K562 (cell line): Measurements from ENCODE around the gene DHRS12. TPM values are rescaled to one million over a fixed set of nuclear protein-coding genes. Genes with fewer than 3 reads are reported as not detected.

Experiments
- BCOR ChIP-seq: fragments of 450-650 bp; IDR thresholded peaks from 2 replicates; pipeline ENCODE4 v1.6.1; 2016
- CBX3 ChIP-seq, 2 experiments: IDR thresholded peaks; 1 replicate in 1 of 2; 2 replicates in 1 of 2; pipeline ENCODE4 v1.6.1; 2012; ENCODE audit warnings: inconsistent platforms in 2 of 2, low read length in 2 of 2, borderline replicate concordance in 1 of 2, control low read depth in 1 of 2
- EP400 ChIP-seq: fragments of 450-650 bp; IDR thresholded peaks from 2 replicates; pipeline ENCODE4 v1.6.1; 2017; ENCODE audit warnings: antibody characterized with exemption, mild to moderate bottlenecking, moderate library complexity
- RBM22 ChIP-seq: fragments of 200-400 bp; formaldehyde crosslinking; IDR thresholded peaks from 2 replicates; pipeline ENCODE4 v1.6.1; 2018; ENCODE audit warnings: low read length, low read depth; ENCODE audit not compliant: poor library complexity, severe bottlenecking
- TFAM ChIP-seq: fragments of 250-450 bp; sonication (Bioruptor Pico); conservative IDR thresholded peaks from 2 replicates; pipeline ENCODE4 v1.5.0; 2021; ENCODE audit warnings: mild to moderate bottlenecking, moderate library complexity
- ZNF445 ChIP-seq: fragments of 250-450 bp; sonication (Bioruptor Pico); IDR thresholded peaks from 2 replicates; pipeline ENCODE4 v1.4.0; 2020; ENCODE audit warnings: low read depth, mild to moderate bottlenecking, moderate library complexity
- ZNF830 ChIP-seq: fragments of 250-450 bp; sonication (Bioruptor Pico); IDR thresholded peaks from 2 replicates; pipeline ENCODE4 v1.5.0; 2021; ENCODE audit warnings: mild to moderate bottlenecking
- polyA plus RNA-seq, 8 experiments: library from polyadenylated mRNA; depleted of rRNA in 4 of 8; stranded (reverse) in 5 of 8; unstranded in 3 of 8; fragments of >200 nt; fragmentation: Nextera tagmentation in 2 of 8; fragmentation: Illumina TruSeq in 1 of 8; extraction: Ambion mirVana in 2 of 8; extraction: Trizol in 1 of 8; gene quantifications; 2 replicates each; pipeline versions ENCODE4 v1.2.1 to v1.2.3, GENCODE V29; 2011 to 2014; ENCODE audit warnings: inconsistent platforms in 1 of 8, missing spikeins in 1 of 8
- total RNA-seq, 7 experiments: library from RNA; depleted of rRNA in 6 of 7; stranded (reverse); fragments of >200 nt in 6 of 7; fragmentation: Illumina TruSeq in 2 of 7; extraction: Trizol in 2 of 7; gene quantifications; 2 replicates each; pipeline versions ENCODE4 v1.2.1 to v1.2.3, GENCODE V29; 2011 to 2021; ENCODE audit warnings: low replicate concordance in 1 of 7
- TF ChIP-seq, protein P1 (sequence below): fragments of 450-650 bp; IDR thresholded peaks from 2 replicates; pipeline ENCODE4 v1.6.1; 2016; ENCODE audit warnings: mild to moderate bottlenecking, moderate library complexity
- TF ChIP-seq, protein P2 (sequence below): sonication (generic); formaldehyde crosslinking; IDR thresholded peaks from 2 replicates; pipeline ENCODE4 v1.8.1; 2022; ENCODE audit warnings: missing genetic modification reagents
- TF ChIP-seq, protein P3 (sequence below), 2 experiments: fragments of 450-650 bp in 1 of 2; sonication (generic) in 1 of 2; formaldehyde crosslinking; conservative IDR thresholded peaks; 2 replicates each; pipeline versions ENCODE4 v1.4.0 to v1.8.1; 2020 to 2022; ENCODE audit warnings: mild to moderate bottlenecking in 1 of 2, missing genetic modification reagents in 1 of 2
- TF ChIP-seq, protein P4 (sequence below): fragments of 250-450 bp; sonication (Bioruptor Pico); IDR thresholded peaks from 2 replicates; pipeline ENCODE4 v1.4.0; 2020

The DHRS12 gene
- total and polyA plus RNA-seq, 9 of the 15 experiments (the other 6 are each of a cell fraction or from before 2014, with no cell fraction given), result 0.62 to 2.7 (median 0.98) TPM

DNA sequence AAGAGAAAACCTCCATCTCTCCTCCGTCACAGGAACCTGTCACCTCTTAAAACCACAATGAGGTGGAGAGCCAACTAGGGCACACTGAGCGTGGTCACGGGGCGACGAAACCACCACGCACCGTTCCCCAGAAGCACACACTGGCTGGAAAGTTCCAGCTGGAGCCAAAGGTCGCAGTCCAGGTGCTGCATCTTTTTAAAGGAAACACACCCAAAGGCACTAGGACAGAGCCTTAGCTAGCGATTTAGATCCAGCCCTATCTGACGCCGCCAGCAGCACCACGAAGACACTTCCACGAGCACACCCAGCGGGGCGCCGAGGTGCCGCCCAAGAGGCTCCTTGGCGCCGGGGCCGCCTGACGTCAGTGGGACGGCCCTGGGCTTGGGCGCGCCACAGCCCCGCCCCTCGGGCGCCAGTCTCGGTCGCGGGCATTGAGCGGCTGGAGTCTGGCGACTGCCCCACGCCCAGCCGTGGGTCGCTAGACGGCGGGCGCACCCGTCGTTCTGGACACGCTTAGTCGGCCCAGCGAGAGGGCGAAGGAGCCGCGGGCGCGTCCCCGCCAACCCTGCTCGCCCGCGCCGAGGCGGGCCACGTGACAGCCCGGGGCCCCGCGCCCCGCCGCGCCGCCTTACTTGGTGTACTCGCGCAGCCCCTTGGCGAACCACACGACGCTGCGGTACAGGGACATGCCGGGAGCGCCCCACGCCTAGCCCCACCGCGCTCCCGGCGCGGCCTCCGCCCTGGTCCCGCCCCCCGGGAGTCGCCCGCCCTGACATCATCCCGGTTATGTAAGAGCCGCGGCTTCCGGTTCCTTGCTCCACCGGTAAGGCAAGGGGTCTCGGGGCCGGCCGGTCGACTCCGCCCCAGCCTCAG is at the start of gene DHRS12 (continued):
- TF ChIP-seq, protein P1, sequence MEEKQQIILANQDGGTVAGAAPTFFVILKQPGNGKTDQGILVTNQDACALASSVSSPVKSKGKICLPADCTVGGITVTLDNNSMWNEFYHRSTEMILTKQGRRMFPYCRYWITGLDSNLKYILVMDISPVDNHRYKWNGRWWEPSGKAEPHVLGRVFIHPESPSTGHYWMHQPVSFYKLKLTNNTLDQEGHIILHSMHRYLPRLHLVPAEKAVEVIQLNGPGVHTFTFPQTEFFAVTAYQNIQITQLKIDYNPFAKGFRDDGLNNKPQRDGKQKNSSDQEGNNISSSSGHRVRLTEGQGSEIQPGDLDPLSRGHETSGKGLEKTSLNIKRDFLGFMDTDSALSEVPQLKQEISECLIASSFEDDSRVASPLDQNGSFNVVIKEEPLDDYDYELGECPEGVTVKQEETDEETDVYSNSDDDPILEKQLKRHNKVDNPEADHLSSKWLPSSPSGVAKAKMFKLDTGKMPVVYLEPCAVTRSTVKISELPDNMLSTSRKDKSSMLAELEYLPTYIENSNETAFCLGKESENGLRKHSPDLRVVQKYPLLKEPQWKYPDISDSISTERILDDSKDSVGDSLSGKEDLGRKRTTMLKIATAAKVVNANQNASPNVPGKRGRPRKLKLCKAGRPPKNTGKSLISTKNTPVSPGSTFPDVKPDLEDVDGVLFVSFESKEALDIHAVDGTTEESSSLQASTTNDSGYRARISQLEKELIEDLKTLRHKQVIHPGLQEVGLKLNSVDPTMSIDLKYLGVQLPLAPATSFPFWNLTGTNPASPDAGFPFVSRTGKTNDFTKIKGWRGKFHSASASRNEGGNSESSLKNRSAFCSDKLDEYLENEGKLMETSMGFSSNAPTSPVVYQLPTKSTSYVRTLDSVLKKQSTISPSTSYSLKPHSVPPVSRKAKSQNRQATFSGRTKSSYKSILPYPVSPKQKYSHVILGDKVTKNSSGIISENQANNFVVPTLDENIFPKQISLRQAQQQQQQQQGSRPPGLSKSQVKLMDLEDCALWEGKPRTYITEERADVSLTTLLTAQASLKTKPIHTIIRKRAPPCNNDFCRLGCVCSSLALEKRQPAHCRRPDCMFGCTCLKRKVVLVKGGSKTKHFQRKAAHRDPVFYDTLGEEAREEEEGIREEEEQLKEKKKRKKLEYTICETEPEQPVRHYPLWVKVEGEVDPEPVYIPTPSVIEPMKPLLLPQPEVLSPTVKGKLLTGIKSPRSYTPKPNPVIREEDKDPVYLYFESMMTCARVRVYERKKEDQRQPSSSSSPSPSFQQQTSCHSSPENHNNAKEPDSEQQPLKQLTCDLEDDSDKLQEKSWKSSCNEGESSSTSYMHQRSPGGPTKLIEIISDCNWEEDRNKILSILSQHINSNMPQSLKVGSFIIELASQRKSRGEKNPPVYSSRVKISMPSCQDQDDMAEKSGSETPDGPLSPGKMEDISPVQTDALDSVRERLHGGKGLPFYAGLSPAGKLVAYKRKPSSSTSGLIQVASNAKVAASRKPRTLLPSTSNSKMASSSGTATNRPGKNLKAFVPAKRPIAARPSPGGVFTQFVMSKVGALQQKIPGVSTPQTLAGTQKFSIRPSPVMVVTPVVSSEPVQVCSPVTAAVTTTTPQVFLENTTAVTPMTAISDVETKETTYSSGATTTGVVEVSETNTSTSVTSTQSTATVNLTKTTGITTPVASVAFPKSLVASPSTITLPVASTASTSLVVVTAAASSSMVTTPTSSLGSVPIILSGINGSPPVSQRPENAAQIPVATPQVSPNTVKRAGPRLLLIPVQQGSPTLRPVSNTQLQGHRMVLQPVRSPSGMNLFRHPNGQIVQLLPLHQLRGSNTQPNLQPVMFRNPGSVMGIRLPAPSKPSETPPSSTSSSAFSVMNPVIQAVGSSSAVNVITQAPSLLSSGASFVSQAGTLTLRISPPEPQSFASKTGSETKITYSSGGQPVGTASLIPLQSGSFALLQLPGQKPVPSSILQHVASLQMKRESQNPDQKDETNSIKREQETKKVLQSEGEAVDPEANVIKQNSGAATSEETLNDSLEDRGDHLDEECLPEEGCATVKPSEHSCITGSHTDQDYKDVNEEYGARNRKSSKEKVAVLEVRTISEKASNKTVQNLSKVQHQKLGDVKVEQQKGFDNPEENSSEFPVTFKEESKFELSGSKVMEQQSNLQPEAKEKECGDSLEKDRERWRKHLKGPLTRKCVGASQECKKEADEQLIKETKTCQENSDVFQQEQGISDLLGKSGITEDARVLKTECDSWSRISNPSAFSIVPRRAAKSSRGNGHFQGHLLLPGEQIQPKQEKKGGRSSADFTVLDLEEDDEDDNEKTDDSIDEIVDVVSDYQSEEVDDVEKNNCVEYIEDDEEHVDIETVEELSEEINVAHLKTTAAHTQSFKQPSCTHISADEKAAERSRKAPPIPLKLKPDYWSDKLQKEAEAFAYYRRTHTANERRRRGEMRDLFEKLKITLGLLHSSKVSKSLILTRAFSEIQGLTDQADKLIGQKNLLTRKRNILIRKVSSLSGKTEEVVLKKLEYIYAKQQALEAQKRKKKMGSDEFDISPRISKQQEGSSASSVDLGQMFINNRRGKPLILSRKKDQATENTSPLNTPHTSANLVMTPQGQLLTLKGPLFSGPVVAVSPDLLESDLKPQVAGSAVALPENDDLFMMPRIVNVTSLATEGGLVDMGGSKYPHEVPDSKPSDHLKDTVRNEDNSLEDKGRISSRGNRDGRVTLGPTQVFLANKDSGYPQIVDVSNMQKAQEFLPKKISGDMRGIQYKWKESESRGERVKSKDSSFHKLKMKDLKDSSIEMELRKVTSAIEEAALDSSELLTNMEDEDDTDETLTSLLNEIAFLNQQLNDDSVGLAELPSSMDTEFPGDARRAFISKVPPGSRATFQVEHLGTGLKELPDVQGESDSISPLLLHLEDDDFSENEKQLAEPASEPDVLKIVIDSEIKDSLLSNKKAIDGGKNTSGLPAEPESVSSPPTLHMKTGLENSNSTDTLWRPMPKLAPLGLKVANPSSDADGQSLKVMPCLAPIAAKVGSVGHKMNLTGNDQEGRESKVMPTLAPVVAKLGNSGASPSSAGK, result peak; percentile 65; the same call in 1 of the 2 replicates
- TF ChIP-seq, protein P2, sequence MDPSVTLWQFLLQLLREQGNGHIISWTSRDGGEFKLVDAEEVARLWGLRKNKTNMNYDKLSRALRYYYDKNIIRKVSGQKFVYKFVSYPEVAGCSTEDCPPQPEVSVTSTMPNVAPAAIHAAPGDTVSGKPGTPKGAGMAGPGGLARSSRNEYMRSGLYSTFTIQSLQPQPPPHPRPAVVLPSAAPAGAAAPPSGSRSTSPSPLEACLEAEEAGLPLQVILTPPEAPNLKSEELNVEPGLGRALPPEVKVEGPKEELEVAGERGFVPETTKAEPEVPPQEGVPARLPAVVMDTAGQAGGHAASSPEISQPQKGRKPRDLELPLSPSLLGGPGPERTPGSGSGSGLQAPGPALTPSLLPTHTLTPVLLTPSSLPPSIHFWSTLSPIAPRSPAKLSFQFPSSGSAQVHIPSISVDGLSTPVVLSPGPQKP (CRISPR knock-in tag), result no peak
- peak; percentile 29; the same call in 1 of the 2 replicates for TF ChIP-seq BCOR
- TF ChIP-seq, protein P3, sequence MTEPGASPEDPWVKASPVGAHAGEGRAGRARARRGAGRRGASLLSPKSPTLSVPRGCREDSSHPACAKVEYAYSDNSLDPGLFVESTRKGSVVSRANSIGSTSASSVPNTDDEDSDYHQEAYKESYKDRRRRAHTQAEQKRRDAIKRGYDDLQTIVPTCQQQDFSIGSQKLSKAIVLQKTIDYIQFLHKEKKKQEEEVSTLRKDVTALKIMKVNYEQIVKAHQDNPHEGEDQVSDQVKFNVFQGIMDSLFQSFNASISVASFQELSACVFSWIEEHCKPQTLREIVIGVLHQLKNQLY (CRISPR knock-in tag; conservative IDR thresholded peaks at IDR 0.05), result no peak
- TF ChIP-seq ZNF830, result no peak
- TF ChIP-seq EP400, result peak; percentile 74; the same call in 1 of the 2 replicates
- TF ChIP-seq, protein P4, sequence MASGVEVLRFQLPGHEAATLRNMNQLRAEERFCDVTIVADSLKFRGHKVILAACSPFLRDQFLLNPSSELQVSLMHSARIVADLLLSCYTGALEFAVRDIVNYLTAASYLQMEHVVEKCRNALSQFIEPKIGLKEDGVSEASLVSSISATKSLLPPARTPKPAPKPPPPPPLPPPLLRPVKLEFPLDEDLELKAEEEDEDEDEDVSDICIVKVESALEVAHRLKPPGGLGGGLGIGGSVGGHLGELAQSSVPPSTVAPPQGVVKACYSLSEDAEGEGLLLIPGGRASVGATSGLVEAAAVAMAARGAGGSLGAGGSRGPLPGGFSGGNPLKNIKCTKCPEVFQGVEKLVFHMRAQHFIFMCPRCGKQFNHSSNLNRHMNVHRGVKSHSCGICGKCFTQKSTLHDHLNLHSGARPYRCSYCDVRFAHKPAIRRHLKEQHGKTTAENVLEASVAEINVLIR (CRISPR knock-in tag), result 0 out of 2 replicates have a peak, but pooled peaks have one; percentile 9
- 0 out of 3 replicates have a peak, but pooled peaks of 1 of the 2 experiments have one; percentile 39 for TF ChIP-seq CBX3 (IDR thresholded peaks at IDR 0.05; ENCODE audit: borderline replicate concordance in 1 of 2, low read length in 2 of 2)
- no peak for TF ChIP-seq TFAM (CRISPR knock-in tag)
- TF ChIP-seq ZNF445 (CRISPR knock-in tag), result no peak
- no peak for TF ChIP-seq RBM22
